HepG2 (cell line): Measurements from ENCODE around the gene HOXD12. TPM values are rescaled to one million over a fixed set of nuclear protein-coding genes. Genes with fewer than 3 reads are reported as not detected.

Experiments used
- FOXA3 ChIP-seq: IDR thresholded peaks from 2 replicates; pipeline ENCODE4 v1.6.1; 2016; ENCODE audit warnings: missing genetic modification reagents, missing compliant biosample characterization
- MED1 ChIP-seq: sonication (generic); formaldehyde crosslinking; IDR thresholded peaks from 2 replicates; pipeline ENCODE4 v1.4.0; 2020; ENCODE audit warnings: missing genetic modification reagents
- MZF1 ChIP-seq: sonication (generic); formaldehyde crosslinking; IDR thresholded peaks from 2 replicates; pipeline ENCODE4 v1.8.1; 2023; ENCODE audit warnings: mild to moderate bottlenecking, missing genetic modification reagents, borderline replicate concordance
- RELA ChIP-seq: sonication (generic); formaldehyde crosslinking; IDR thresholded peaks from 2 replicates; pipeline ENCODE4 v1.4.0; 2020; ENCODE audit warnings: missing genetic modification reagents
- RNF2 ChIP-seq: fragments of 450-650 bp; conservative IDR thresholded peaks from 2 replicates; pipeline ENCODE4 v1.6.1; 2016; ENCODE audit warnings: low read depth
- SOX6 ChIP-seq, 2 experiments: fragments of 450-650 bp in 1 of 2; sonication (generic) in 1 of 2; formaldehyde crosslinking in 1 of 2; IDR thresholded peaks; 2 replicates each; pipeline versions ENCODE4 v1.4.0 to v1.6.1; 2017 to 2020; ENCODE audit warnings: antibody characterized with exemption in 1 of 2, mild to moderate bottlenecking in 1 of 2, missing genetic modification reagents in 1 of 2
- TP53 ChIP-seq: sonication (generic); formaldehyde crosslinking; conservative IDR thresholded peaks from 2 replicates; pipeline ENCODE4 v1.4.0; 2020; ENCODE audit warnings: missing genetic modification reagents
- ZBTB7B ChIP-seq: sonication (generic); formaldehyde crosslinking; IDR thresholded peaks from 2 replicates; pipeline ENCODE4 v1.4.0; 2020; ENCODE audit warnings: missing genetic modification reagents
- ZIK1 ChIP-seq: sonication (generic); formaldehyde crosslinking; IDR thresholded peaks from 2 replicates; pipeline ENCODE4 v1.5.0; 2020; ENCODE audit warnings: mild to moderate bottlenecking, low read depth, missing genetic modification reagents, borderline replicate concordance
- ZNF17 ChIP-seq: sonication (generic); formaldehyde crosslinking; IDR thresholded peaks from 2 replicates; pipeline ENCODE4 v1.5.0; 2020; ENCODE audit warnings: mild to moderate bottlenecking, missing genetic modification reagents
- ZNF230 ChIP-seq: sonication (generic); formaldehyde crosslinking; IDR thresholded peaks from 2 replicates; pipeline ENCODE4 v1.4.0; 2020; ENCODE audit warnings: mild to moderate bottlenecking, missing genetic modification reagents
- ZNF30 ChIP-seq: sonication (generic); formaldehyde crosslinking; IDR thresholded peaks from 2 replicates; pipeline ENCODE4 v1.5.0; 2020; ENCODE audit warnings: mild to moderate bottlenecking, missing genetic modification reagents
- ZNF468 ChIP-seq: sonication (generic); formaldehyde crosslinking; IDR thresholded peaks from 2 replicates; pipeline ENCODE4 v1.8.0; 2022; ENCODE audit warnings: mild to moderate bottlenecking, moderate library complexity, missing genetic modification reagents
- ZNF75D ChIP-seq: sonication (generic); formaldehyde crosslinking; IDR thresholded peaks from 2 replicates; pipeline ENCODE4 v1.8.1; 2023; ENCODE audit warnings: missing genetic modification reagents, mild to moderate bottlenecking, borderline replicate concordance
- ZSCAN9 ChIP-seq: IDR thresholded peaks from 2 replicates; pipeline ENCODE4 v1.6.1; 2016; ENCODE audit warnings: borderline replicate concordance
- polyA plus RNA-seq, 8 experiments: library from polyadenylated mRNA; depleted of rRNA in 3 of 8; stranded (reverse) in 7 of 8; unstranded in 1 of 8; fragments of >200 nt; fragmentation: Illumina TruSeq in 4 of 8; extraction: Trizol in 4 of 8; gene quantifications; 2 replicates each; pipeline versions ENCODE4 v1.2.1 to v1.2.3, GENCODE V29; 2011 to 2016; ENCODE audit warnings: low read depth in 4 of 8, missing spikeins in 1 of 8, mixed read lengths in 1 of 8; ENCODE audit not compliant: insufficient read depth in 1 of 8
- total RNA-seq, 5 experiments: library from RNA; depleted of rRNA; stranded (reverse); fragments of >200 nt; fragmentation: Illumina TruSeq; extraction: Trizol; gene quantifications; 2 replicates each; pipeline ENCODE4 v1.2.3, GENCODE V29; 2016; ENCODE audit warnings: low read depth in 1 of 5
- TF ChIP-seq, protein P1 (sequence below): sonication (generic); formaldehyde crosslinking; IDR thresholded peaks from 2 replicates; pipeline ENCODE4 v1.9.0; 2021; ENCODE audit warnings: missing genetic modification reagents, borderline replicate concordance
- TF ChIP-seq, protein P2 (sequence below): IDR thresholded peaks from 2 replicates; pipeline ENCODE4 v1.6.1; 2016; ENCODE audit warnings: low read depth
- TF ChIP-seq, protein P3 (sequence below): IDR thresholded peaks from 2 replicates; pipeline ENCODE4 v1.6.1; 2018; ENCODE audit warnings: missing genetic modification reagents
- TF ChIP-seq, protein P4 (sequence below): sonication (generic); formaldehyde crosslinking; IDR thresholded peaks from 2 replicates; pipeline ENCODE4 v1.4.0; 2020; ENCODE audit warnings: mild to moderate bottlenecking, missing genetic modification reagents
- TF ChIP-seq, protein P5 (sequence below): sonication (generic); formaldehyde crosslinking; IDR thresholded peaks from 2 replicates; pipeline ENCODE4 v1.8.0; 2022; ENCODE audit warnings: missing genetic modification reagents, mild to moderate bottlenecking, inconsistent platforms, borderline replicate concordance

Gene HOXD12
- total and polyA plus RNA-seq, 2 of the 13 experiments (the other 11 are each of a cell fraction or from before 2014, with no cell fraction given), result not detected

DNA sequence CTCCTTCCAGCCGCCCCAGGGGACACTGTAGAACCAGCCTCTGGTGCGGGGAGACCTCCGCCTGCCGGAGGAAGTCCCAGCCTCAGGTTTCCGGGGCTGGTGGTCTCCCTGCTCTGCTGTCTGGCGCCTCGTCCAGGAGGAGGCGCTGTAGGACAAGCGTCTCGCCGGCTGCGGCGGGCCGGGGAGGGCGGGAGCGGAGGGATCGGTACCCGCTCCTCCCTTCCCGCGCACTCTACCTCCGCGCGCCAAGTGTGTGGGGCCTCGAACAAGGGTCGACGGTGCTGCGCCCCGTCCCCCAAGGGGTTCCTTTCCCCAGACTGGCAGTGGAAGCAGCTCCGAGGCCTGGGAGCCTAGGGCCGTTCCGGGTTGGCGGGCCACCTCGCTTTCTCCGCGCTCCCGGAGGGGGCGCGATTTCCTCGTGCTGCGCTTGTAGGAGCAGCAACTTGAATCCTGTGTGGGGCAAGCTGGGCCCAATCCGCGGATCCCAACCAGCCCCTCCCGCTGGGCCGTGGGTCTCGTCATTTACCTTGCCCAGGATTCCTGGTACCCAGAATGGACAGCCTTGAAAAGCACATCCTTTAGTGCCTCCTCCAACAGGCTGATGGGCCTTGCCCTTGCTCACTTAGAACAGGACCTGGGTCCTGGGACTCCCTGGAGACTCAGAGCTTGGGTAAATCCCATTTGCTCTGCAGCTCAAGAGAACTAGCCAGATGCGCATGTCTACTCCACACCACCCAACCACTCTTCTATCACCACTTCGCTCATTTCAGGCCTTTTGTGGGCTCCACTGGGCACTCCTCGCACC is 41.1 kb downstream of the HOXD12 start (continued):
- TF ChIP-seq, protein P1, sequence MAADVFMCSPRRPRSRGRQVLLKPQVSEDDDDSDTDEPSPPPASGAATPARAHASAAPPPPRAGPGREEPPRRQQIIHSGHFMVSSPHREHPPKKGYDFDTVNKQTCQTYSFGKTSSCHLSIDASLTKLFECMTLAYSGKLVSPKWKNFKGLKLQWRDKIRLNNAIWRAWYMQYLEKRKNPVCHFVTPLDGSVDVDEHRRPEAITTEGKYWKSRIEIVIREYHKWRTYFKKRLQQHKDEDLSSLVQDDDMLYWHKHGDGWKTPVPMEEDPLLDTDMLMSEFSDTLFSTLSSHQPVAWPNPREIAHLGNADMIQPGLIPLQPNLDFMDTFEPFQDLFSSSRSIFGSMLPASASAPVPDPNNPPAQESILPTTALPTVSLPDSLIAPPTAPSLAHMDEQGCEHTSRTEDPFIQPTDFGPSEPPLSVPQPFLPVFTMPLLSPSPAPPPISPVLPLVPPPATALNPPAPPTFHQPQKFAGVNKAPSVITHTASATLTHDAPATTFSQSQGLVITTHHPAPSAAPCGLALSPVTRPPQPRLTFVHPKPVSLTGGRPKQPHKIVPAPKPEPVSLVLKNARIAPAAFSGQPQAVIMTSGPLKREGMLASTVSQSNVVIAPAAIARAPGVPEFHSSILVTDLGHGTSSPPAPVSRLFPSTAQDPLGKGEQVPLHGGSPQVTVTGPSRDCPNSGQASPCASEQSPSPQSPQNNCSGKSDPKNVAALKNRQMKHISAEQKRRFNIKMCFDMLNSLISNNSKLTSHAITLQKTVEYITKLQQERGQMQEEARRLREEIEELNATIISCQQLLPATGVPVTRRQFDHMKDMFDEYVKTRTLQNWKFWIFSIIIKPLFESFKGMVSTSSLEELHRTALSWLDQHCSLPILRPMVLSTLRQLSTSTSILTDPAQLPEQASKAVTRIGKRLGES (CRISPR knock-in tag), result no peak
- TF ChIP-seq, protein P2, sequence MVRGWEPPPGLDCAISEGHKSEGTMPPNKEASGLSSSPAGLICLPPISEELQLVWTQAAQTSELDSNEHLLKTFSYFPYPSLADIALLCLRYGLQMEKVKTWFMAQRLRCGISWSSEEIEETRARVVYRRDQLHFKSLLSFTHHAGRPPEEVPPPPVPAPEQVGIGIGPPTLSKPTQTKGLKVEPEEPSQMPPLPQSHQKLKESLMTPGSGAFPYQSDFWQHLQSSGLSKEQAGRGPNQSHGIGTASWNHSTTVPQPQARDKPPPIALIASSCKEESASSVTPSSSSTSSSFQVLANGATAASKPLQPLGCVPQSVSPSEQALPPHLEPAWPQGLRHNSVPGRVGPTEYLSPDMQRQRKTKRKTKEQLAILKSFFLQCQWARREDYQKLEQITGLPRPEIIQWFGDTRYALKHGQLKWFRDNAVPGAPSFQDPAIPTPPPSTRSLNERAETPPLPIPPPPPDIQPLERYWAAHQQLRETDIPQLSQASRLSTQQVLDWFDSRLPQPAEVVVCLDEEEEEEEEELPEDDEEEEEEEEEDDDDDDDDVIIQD (CRISPR knock-in tag), result no peak
- no peak; the same call in 1 of the 2 replicates for TF ChIP-seq FOXA3 (CRISPR knock-in tag)
- 0 out of 2 replicates have a peak, but pooled peaks have one; percentile 14 for TF ChIP-seq MED1 (CRISPR knock-in tag)
- TF ChIP-seq RELA (CRISPR knock-in tag), result peak; percentile 84; the same call in 1 of the 2 replicates
- TF ChIP-seq ZNF468 (CRISPR knock-in tag), result 0 out of 2 replicates have a peak, but pooled peaks have one; percentile 64
- TF ChIP-seq TP53 (CRISPR knock-in tag), result no peak
- TF ChIP-seq MZF1 (CRISPR knock-in tag), result no peak
- no peak for TF ChIP-seq ZNF75D (CRISPR knock-in tag)
- TF ChIP-seq, protein P3, sequence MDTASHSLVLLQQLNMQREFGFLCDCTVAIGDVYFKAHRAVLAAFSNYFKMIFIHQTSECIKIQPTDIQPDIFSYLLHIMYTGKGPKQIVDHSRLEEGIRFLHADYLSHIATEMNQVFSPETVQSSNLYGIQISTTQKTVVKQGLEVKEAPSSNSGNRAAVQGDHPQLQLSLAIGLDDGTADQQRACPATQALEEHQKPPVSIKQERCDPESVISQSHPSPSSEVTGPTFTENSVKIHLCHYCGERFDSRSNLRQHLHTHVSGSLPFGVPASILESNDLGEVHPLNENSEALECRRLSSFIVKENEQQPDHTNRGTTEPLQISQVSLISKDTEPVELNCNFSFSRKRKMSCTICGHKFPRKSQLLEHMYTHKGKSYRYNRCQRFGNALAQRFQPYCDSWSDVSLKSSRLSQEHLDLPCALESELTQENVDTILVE (CRISPR knock-in tag), result 0 out of 2 replicates have a peak, but pooled peaks have one; percentile 36
- peak; percentile 94 for TF ChIP-seq RNF2
- TF ChIP-seq ZIK1, result no peak
- no peak for TF ChIP-seq ZSCAN9 (CRISPR knock-in tag)
- TF ChIP-seq ZNF30 (CRISPR knock-in tag), result no peak
- TF ChIP-seq ZNF230, result peak; percentile 71
- TF ChIP-seq, protein P4, sequence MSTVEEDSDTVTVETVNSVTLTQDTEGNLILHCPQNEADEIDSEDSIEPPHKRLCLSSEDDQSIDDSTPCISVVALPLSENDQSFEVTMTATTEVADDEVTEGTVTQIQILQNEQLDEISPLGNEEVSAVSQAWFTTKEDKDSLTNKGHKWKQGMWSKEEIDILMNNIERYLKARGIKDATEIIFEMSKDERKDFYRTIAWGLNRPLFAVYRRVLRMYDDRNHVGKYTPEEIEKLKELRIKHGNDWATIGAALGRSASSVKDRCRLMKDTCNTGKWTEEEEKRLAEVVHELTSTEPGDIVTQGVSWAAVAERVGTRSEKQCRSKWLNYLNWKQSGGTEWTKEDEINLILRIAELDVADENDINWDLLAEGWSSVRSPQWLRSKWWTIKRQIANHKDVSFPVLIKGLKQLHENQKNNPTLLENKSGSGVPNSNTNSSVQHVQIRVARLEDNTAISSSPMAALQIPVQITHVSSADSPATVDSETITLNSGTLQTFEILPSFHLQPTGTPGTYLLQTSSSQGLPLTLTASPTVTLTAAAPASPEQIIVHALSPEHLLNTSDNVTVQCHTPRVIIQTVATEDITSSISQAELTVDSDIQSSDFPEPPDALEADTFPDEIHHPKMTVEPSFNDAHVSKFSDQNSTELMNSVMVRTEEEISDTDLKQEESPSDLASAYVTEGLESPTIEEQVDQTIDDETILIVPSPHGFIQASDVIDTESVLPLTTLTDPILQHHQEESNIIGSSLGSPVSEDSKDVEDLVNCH, result no peak
- no peak for TF ChIP-seq SOX6 (IDR thresholded peaks at IDR 0.05)
- peak; percentile 36; the same call in 1 of the 2 replicates for TF ChIP-seq SOX6 (CRISPR knock-in tag; IDR thresholded peaks at IDR 0.05)
- TF ChIP-seq, protein P5, sequence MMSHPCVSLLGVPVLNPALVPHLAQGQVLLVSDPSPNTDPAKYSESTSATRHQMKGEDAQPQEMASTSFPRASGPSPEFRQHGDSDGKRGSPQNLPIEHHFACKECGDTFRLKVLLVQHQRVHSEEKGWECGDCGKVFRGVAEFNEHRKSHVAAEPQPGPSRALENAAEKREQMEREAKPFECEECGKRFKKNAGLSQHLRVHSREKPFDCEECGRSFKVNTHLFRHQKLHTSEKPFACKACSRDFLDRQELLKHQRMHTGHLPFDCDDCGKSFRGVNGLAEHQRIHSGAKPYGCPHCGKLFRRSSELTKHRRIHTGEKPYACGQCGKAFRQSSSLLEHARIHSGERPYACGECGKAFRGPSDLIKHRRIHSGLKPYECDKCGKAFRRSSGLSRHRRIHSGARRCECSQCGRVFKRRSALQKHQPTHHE (CRISPR knock-in tag), result no peak; the same call in 1 of the 2 replicates
- peak; percentile 94 for TF ChIP-seq ZBTB7B (CRISPR knock-in tag)
- TF ChIP-seq ZNF17 (CRISPR knock-in tag), result no peak
